ENCODE data around the gene MACROD2. TPM values are rescaled to one million over a fixed set of nuclear protein-coding genes. Genes with fewer than 3 reads are reported as not detected.

MACROD2 gene
- total RNA-seq, 1 experiment from 2014 or later: 3.7 TPM

DNA sequence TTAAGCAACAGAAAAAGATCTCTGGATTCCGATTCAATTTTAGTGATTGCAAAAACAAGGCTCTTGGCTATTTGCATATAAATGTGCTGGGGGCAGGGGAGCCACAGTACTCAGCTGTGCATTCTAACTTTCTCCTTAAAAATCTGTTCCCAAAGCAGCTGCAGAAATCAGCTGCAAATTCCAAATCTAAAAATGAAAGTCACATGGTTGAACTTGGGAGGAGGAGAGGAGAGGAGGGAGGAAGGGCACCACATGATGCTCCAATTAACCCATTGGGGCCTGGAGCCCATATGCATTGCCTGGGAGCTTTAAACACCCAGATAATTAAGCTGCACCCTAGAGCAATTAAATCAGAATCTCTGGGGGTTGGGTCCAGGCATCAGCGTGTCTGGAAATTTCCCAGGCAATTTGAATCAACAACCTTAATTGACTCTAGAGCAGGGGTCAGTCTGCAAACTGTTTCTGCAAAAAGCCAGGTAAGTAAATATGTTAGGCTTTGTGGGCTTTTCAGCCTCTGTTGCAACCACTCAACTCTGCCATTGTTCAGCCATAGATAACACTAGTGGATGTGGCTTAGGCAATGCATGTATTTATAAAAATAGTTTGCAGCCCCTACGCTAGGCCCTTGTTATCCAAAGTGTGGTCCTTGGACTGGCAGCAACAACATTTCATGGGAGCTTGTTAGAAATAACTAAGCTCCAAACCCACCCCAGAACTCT, 2069.8 kb downstream of the MACROD2 start (continued):
- TF ChIP-seq, protein P1, sequence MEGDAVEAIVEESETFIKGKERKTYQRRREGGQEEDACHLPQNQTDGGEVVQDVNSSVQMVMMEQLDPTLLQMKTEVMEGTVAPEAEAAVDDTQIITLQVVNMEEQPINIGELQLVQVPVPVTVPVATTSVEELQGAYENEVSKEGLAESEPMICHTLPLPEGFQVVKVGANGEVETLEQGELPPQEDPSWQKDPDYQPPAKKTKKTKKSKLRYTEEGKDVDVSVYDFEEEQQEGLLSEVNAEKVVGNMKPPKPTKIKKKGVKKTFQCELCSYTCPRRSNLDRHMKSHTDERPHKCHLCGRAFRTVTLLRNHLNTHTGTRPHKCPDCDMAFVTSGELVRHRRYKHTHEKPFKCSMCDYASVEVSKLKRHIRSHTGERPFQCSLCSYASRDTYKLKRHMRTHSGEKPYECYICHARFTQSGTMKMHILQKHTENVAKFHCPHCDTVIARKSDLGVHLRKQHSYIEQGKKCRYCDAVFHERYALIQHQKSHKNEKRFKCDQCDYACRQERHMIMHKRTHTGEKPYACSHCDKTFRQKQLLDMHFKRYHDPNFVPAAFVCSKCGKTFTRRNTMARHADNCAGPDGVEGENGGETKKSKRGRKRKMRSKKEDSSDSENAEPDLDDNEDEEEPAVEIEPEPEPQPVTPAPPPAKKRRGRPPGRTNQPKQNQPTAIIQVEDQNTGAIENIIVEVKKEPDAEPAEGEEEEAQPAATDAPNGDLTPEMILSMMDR (IDR thresholded peaks at IDR 0.05 in 2 of 3, conservative IDR thresholded peaks at IDR 0.05 in 1 of 3; ENCODE audit: borderline replicate concordance in 1 of 3, insufficient read depth in 1 of 3, low read depth in 2 of 3, low read length in 2 of 3): no peak
- no peak for TF ChIP-seq YY1 (IDR thresholded peaks at IDR 0.05; ENCODE audit: extremely low read depth, insufficient replicate concordance, low read depth, low read length)
- no peak for TF ChIP-seq ZNF274 (IDR thresholded peaks at IDR 0.05; ENCODE audit: low read depth, low read length)
- no peak for TF ChIP-seq ELF1 (IDR thresholded peaks at IDR 0.05; ENCODE audit: borderline replicate concordance, low read depth)
- no peak for TF ChIP-seq SRF (IDR thresholded peaks at IDR 0.05; ENCODE audit: low read depth)
- no peak for TF ChIP-seq FOSL1 (IDR thresholded peaks at IDR 0.05; ENCODE audit: low read depth)
- no peak for TF ChIP-seq EZH2 (IDR thresholded peaks at IDR 0.05)
- TF ChIP-seq TCF7L2 (IDR thresholded peaks at IDR 0.05; ENCODE audit: borderline replicate concordance, extremely low read depth, insufficient read depth, insufficient read length): no peak
- TF ChIP-seq SIN3A (IDR thresholded peaks at IDR 0.05; ENCODE audit: low read depth): no peak
- TF ChIP-seq CBX3 (IDR thresholded peaks at IDR 0.05; ENCODE audit: low read depth): no peak

DNA sequence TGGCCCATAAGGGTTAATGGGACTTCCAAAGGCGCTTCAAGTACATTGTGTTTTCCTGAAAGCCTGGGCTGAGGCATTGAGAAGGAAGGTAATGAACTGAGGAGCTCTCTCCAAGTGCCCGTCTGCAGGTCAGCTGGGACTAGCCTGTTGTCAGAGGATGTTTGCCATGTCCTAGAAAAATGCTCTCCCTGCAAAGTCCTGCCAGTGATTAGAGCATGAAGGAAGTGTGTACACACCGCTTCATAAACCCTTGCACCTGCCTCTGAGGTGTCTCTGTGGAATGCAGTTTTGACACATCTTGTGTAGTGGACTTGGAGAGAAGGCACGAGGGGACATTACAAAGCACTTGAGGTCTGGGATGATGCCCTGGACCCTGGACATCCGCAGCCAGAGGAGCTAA, 2071.3 kb downstream of the MACROD2 start:
- no peak overlapping the region for H3K4me3 ChIP-seq (replicated peaks in 1 of 2; ENCODE audit: low read depth in 1 of 2, low read length in 2 of 2)
- H3K36me3 ChIP-seq (ENCODE audit: control insufficient read depth in 1 of 2, insufficient read depth in 2 of 2, low read length in 2 of 2): no peaks in the 10 kb centered on the region
- RAD21 ChIA-PET (ENCODE audit: low non-redundant PET in 1 of 2, low total read pairs in 2 of 2, uncharacterized antibody in 2 of 2, unreplicated experiment in 2 of 2): no interaction called here
- no peak overlapping the region for H3K9ac ChIP-seq (ENCODE audit: low read length)
- BruUV-seq (replicated peaks): no TSS peak
- no peaks in the 10 kb centered on the region for H3K79me2 ChIP-seq (ENCODE audit: insufficient read depth, low read length)
- peaks cover 0 to 8% of the 10 kb centered on the region in 2 experiments; a peak in 2 of 4 replicates for H3K9me3 ChIP-seq (ENCODE audit: control insufficient read depth in 1 of 2, insufficient read depth in 1 of 2, low read depth in 1 of 2, low read length in 2 of 2)
- H3K27ac ChIP-seq (ENCODE audit: low read depth, low read length): no peak overlapping the region
- no peak for TF ChIP-seq FOSL1 (IDR thresholded peaks at IDR 0.05; ENCODE audit: low read depth)
- TF ChIP-seq ZFX (IDR thresholded peaks at IDR 0.05): no peak
- no peak for TF ChIP-seq EZH2phosphoT487 (IDR thresholded peaks at IDR 0.05; ENCODE audit: borderline replicate concordance)
- no peak for TF ChIP-seq EZH2 (IDR thresholded peaks at IDR 0.05)
- TF ChIP-seq, protein P2, sequence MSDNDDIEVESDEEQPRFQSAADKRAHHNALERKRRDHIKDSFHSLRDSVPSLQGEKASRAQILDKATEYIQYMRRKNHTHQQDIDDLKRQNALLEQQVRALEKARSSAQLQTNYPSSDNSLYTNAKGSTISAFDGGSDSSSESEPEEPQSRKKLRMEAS (IDR thresholded peaks at IDR 0.05): no peak
- TF ChIP-seq EGR1 (IDR thresholded peaks at IDR 0.05; ENCODE audit: low read depth): no peak
- H3K4me2 ChIP-seq (ENCODE audit: low read length): no peak overlapping the region
- H3K9me2 ChIP-seq (ENCODE audit: insufficient read depth): no peaks in the 10 kb centered on the region
- intact Hi-C loops (cut with micrococcal nuclease): no loop called here
- no peaks in the 10 kb centered on the region for H3K27me3 ChIP-seq (ENCODE audit: insufficient read depth, low read length)
- H2AFZ ChIP-seq (ENCODE audit: low read depth, low read length, poor library complexity, severe bottlenecking): no peak overlapping the region
- no peaks in the 10 kb centered on the region for H4K20me1 ChIP-seq (ENCODE audit: insufficient read depth)
- no peaks in the 10 kb centered on the region for H3K4me1 ChIP-seq (ENCODE audit: control insufficient read depth in 1 of 2, insufficient read depth in 2 of 2, low read length in 2 of 2)
- CTCF ChIA-PET: no interaction called here
- DNase-seq (ENCODE audit: low read depth, low spot score) (no peak), ATAC-seq (no peak)
- POLR2A ChIA-PET: no interaction called here

All from HCT116 (cell line).